Muscle layer of colon (tissue), 2 donors: ENCODE data around the gene FAM161B.
"Not testable (repeated sequence)": the region's sequence is repeated elsewhere in the genome, so short reads cannot be mapped to it uniquely, and the experiment has no call there.

Source experiments
- H3K27ac ChIP-seq: one replicate; pipeline ENCODE4 v1.7.0; 2013; ENCODE audit warnings: low read depth, mild to moderate bottlenecking, low read length, moderate library complexity
- H3K27me3 ChIP-seq, 2 donors: one replicate each; pipeline ENCODE4 v1.7.0; 2013; ENCODE audit warnings: low read length in 2 of 2, mild to moderate bottlenecking in 2 of 2; ENCODE audit not compliant: insufficient read depth in 2 of 2, control insufficient read depth in 1 of 2
- H3K36me3 ChIP-seq: one replicate; pipeline ENCODE4 v1.7.0; 2013; ENCODE audit warnings: mild to moderate bottlenecking, low read length; ENCODE audit not compliant: insufficient read depth
- H3K4me1 ChIP-seq: one replicate; pipeline ENCODE4 v1.7.0; 2013; ENCODE audit warnings: mild to moderate bottlenecking, low read length; ENCODE audit not compliant: insufficient read depth
- H3K4me3 ChIP-seq, 2 donors: one replicate each; pipeline ENCODE4 v1.7.0; 2013; ENCODE audit warnings: low read length in 2 of 2, low read depth in 1 of 2, mild to moderate bottlenecking in 1 of 2, moderate library complexity in 1 of 2
- H3K9ac ChIP-seq: one replicate; pipeline ENCODE4 v1.7.0; 2013; ENCODE audit warnings: low read length
- H3K9me3 ChIP-seq: one replicate; pipeline ENCODE4 v1.7.0; 2013; ENCODE audit warnings: mild to moderate bottlenecking, low read length
- donor health status: abdominal sarcoma.
- donor health status: Adenocarcinoma of cecum.

Gene FAM161B

DNA sequence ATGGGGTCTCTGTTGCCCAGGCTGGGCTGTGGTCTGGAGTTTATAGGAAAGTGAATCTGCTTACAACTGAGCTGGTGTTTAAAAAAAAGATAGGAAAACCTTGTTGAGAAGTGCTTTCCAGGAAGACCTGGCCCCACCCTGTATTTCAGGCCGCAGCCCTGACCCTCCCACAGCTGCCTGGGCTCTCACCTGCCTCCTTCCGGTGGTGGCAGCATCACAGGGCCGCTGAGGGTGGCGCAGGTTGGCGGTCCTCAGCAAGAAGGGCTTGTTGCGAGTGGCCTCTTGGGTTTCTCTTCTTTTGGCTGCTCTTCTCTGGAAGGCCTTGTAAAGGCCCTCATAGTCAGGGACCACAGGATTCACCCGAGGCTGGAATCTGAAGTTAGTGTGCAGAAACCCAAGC is 7.7 kb downstream of the FAM161B start:
- Histone ChIP-seq H3K27ac (no peak overlapping the region), H3K9ac (no peak overlapping the region), H3K4me3 (no peak overlapping the region), H3K9me3 (no peaks in the 10 kb centered on the region), H3K27me3 (no peaks in the 10 kb centered on the region), H3K4me1 (peaks cover 7% of the 10 kb centered on the region), H3K36me3 (peaks cover 46% of the 10 kb centered on the region)

DNA sequence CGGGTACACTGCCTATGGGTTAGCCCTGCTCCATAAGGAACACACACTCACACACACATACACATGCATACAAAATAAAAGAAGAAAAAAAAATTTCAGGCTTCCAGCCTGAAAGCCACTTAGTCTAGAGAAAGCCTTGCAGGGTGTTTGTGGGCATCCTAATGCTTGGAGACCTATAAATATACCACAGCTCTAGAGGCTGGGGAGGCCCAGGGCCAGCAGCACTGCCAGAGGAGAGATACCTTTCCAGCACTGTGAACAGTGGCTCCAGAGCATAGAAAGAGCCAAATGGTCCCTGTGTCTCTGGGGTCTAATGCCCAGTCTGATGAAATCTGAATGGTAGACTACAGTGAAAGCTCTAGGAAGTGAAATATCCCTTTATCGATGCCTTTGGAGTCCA is 12.9 kb downstream of the FAM161B start:
- Histone ChIP-seq H3K27ac (no peak overlapping the region), H3K27me3 (no peaks in the 10 kb centered on the region), H3K9ac (no peak overlapping the region), H3K4me1 (no peaks in the 10 kb centered on the region), H3K4me3 (no peak overlapping the region), H3K9me3 (no peaks in the 10 kb centered on the region), H3K36me3 (peaks cover 66% of the 10 kb centered on the region)

DNA sequence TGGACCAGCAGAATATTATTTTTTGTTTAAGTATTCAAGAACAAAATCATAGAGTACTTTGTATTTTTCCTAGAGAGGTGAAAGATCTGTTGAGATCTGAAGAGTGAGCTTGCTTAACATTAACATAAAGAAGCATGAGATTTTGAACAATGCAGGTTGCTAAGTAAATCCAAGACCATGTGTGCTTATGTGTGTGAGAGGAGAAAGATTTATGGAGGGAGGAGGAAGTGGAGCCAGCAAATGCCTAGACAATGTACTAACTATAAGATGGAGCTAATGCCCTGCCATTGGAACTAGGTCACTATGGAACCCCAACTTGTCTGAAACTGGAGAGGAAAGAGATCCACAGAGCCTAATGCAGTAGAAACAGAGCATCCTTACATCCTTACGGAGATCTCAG is 13.3 kb downstream of the FAM161B start:
- Histone ChIP-seq H3K27me3 (no peaks in the 10 kb centered on the region), H3K4me3 (no peak overlapping the region), H3K9ac (no peak overlapping the region), H3K9me3 (no peaks in the 10 kb centered on the region), H3K27ac (no peak overlapping the region), H3K36me3 (peaks cover 71% of the 10 kb centered on the region), H3K4me1 (no peaks in the 10 kb centered on the region)

DNA sequence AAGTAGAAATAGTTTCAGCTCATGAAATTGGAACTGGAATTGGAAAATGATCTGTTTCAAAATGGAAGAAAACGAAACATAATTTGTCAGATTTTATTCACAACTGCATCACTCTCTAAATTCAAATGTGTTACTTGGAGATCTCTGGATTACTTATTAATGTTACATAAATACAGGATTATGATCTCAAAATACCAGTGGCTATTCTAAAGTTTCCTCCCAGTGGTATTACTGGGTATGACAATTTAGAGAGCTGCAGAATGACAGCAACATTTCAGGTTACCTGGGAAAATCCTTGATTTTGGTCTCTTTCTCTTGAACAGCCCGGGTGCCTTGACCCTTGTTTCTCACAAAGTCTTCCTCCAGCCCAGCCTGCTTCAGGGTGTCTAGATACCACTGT is 14.2 kb downstream of the FAM161B start:
- Histone ChIP-seq H3K36me3 (peaks cover 76% of the 10 kb centered on the region), H3K27ac (no peak overlapping the region), H3K4me3 (no peak overlapping the region)

GRCh38 chr14:73924337-73924736 is 25.6 kb downstream of the FAM161B start:
- peaks cover 68% of the 10 kb centered on the region for H3K36me3 ChIP-seq
- no peak overlapping the region for H3K27ac ChIP-seq
- H3K27me3 ChIP-seq = no peaks in the 10 kb centered on the region
- no peak overlapping the region for H3K9ac ChIP-seq
- H3K9me3 ChIP-seq = no peaks in the 10 kb centered on the region
- no peak overlapping the region for H3K4me3 ChIP-seq
- H3K4me1 ChIP-seq = no peaks in the 10 kb centered on the region

More for the DNA sequence above, 14.2 kb downstream of the FAM161B start:
- Histone ChIP-seq H3K9me3 (no peaks in the 10 kb centered on the region), H3K27me3 (no peaks in the 10 kb centered on the region), H3K9ac (no peak overlapping the region), H3K4me1 (no peaks in the 10 kb centered on the region)

GRCh38 chr14:73919457-73919856 is 30.4 kb downstream of the FAM161B start:
- H3K9me3 ChIP-seq, H3K27me3 ChIP-seq, H3K4me1 ChIP-seq, H3K4me3 ChIP-seq, H3K9ac ChIP-seq, H3K27ac ChIP-seq: not testable (repeated sequence)
- peaks cover 53% of the 10 kb centered on the region for H3K36me3 ChIP-seq

DNA sequence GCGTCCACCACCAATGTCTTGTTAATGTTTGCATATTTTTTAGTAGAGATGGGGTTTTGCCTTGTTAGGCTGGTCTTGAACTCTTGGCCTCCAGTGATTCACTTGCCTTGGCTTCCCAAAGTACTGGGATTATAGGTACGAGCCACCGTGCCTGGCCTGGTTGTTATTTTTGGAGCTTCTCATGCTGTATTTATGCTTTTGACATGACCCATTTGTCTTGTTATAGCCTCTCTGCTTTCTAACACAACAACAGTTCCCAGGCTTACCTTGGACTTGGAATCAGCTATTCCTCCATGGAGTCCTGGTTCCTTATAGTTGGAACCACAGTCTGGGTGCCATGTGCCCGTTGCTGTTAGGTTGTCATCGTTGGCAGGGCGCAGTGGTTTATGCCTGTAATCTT is 33.6 kb downstream of the FAM161B start:
- Histone ChIP-seq H3K27me3 (no peaks in the 10 kb centered on the region), H3K4me1 (no peaks in the 10 kb centered on the region), H3K27ac (peak overlapping the region; percentile 31), H3K9ac (no peak overlapping the region), H3K36me3 (peaks cover 46% of the 10 kb centered on the region), H3K4me3 (no peak overlapping the region), H3K9me3 (no peaks in the 10 kb centered on the region)

- Histone ChIP-seq H3K4me1 (no peaks in the 10 kb centered on the region), H3K27ac (no peak overlapping the region), H3K9ac (no peak overlapping the region), H3K36me3 (peaks cover 43% of the 10 kb centered on the region), H3K27me3 (no peaks in the 10 kb centered on the region), H3K9me3 (no peaks in the 10 kb centered on the region), H3K4me3 (no peak overlapping the region)
These were observed 36.6 kb downstream of the FAM161B start for GRCh38 chr14:73913256-73913655.

DNA sequence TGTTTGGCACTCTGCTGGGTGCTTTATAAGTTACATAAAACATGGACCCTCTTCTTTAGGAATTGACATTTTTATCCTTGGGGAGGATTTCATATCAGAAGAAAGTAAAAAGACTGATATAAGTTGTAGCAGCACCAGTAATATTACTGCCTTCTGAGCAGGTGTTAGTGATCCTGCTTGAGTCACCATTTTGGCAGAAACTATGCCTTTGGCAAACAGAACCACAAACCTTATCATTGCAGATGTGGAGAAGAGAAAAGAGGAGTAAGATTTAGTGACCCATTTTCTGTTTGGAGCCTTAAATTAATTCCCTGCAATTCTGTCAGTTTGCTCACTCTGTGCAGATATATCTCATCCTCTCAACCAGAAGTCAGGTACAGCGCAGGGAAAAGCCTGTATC is 40.2 kb downstream of the FAM161B start:
- Histone ChIP-seq H3K9ac (no peak overlapping the region), H3K4me3 (no peak overlapping the region), H3K9me3 (no peaks in the 10 kb centered on the region), H3K27me3 (no peaks in the 10 kb centered on the region), H3K4me1 (no peaks in the 10 kb centered on the region), H3K36me3 (peaks cover 69% of the 10 kb centered on the region), H3K27ac (no peak overlapping the region)

DNA sequence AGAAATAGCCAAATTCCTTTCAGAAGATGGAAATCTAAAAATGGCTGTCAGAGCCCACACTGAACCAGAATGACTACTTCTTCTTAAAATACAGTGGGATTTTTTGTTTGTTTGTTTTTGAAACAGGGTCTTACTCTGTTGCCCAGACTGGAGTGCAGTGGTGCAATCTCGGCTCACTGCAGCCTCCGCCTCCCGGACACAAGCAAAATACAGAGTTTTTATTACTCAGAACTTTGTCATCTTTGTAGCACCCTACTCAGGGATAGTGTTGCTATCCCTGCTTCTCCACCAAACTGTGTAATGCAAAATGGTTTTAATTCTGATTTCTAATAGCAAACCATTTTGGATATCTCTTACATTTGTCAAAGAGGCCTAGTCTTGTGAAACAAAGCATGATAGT is 46.9 kb downstream of the FAM161B start:
- no peak overlapping the region for H3K9ac ChIP-seq
- H3K36me3 ChIP-seq = peaks cover 51% of the 10 kb centered on the region
- no peaks in the 10 kb centered on the region for H3K27me3 ChIP-seq
- H3K9me3 ChIP-seq = no peaks in the 10 kb centered on the region
- H3K4me1 ChIP-seq = no peaks in the 10 kb centered on the region
- no peak overlapping the region for H3K27ac ChIP-seq
- no peak overlapping the region for H3K4me3 ChIP-seq

- Histone ChIP-seq H3K9ac (no peak overlapping the region), H3K27me3 (no peaks in the 10 kb centered on the region), H3K27ac (no peak overlapping the region), H3K9me3 (no peaks in the 10 kb centered on the region), H3K36me3 (peaks cover 49% of the 10 kb centered on the region), H3K4me1 (no peaks in the 10 kb centered on the region), H3K4me3 (no peak overlapping the region)
These were observed 53.4 kb downstream of the FAM161B start for GRCh38 chr14:73896521-73896920.

DNA sequence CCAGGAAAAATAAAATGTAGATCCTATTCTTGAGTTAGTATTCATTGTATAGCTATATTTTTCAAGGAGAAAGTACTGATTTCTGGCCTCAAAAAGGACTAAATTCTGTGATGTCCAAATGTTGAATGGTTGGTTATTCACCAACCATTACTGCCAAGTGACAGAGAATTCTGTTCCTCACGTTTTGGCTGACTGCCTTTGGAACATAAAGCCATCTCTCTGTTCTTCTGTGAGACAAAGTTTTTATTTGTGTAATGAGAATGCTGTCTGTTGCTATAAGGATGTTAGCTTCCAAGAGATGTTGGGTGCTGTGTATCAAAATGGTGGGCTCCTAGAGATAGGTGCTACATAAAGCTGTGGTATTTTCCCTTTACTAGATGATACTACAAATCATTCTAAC is 54.0 kb downstream of the FAM161B start:
- Histone ChIP-seq H3K4me1 (no peaks in the 10 kb centered on the region), H3K9ac (no peak overlapping the region), H3K9me3 (no peaks in the 10 kb centered on the region), H3K27me3 (no peaks in the 10 kb centered on the region), H3K36me3 (peaks cover 49% of the 10 kb centered on the region), H3K27ac (no peak overlapping the region), H3K4me3 (no peak overlapping the region)
